K562 (cell line): Measurements from ENCODE around the gene SBF1. TPM values are rescaled to one million over a fixed set of nuclear protein-coding genes. Genes with fewer than 3 reads are reported as not detected.

ENCODE experiments used
- ATF7 ChIP-seq: fragments of 450-650 bp; IDR thresholded peaks from 2 replicates; pipeline ENCODE4 v1.7.1; 2014; ENCODE audit warnings: mild to moderate bottlenecking, moderate library complexity
- CBX1 ChIP-seq: sonication (generic); IDR thresholded peaks from 2 replicates; pipeline ENCODE4 v1.6.1; 2016; ENCODE audit warnings: antibody characterized with exemption, low read depth, mild to moderate bottlenecking
- CHD4 ChIP-seq: fragments of 200-600 bp; sonication (generic); IDR thresholded peaks from 3 replicates; pipeline ENCODE4 v1.6.1; 2012; ENCODE audit warnings: low read depth, mild to moderate bottlenecking, mixed read lengths, low read length, inconsistent platforms; ENCODE audit not compliant: insufficient read depth, insufficient replicate concordance, poor library complexity, severe bottlenecking
- CSDE1 ChIP-seq, 2 experiments: fragments of 450-650 bp; IDR thresholded peaks; 2 replicates each; pipeline ENCODE4 v1.6.1; 2016; ENCODE audit warnings: mild to moderate bottlenecking in 1 of 2
- ETS1 ChIP-seq: conservative IDR thresholded peaks from 2 replicates; pipeline ENCODE4 v1.6.1; 2011; ENCODE audit warnings: low read depth, mild to moderate bottlenecking, low read length; ENCODE audit not compliant: control insufficient read depth
- EWSR1 ChIP-seq: fragments of 450-650 bp; IDR thresholded peaks from 2 replicates; pipeline ENCODE4 v1.6.1; 2018; ENCODE audit warnings: borderline replicate concordance, mild to moderate bottlenecking, low read depth, moderate library complexity; ENCODE audit not compliant: partially characterized antibody
- HNRNPUL1 ChIP-seq: fragments of 200-400 bp; formaldehyde crosslinking; IDR thresholded peaks from 2 replicates; pipeline ENCODE4 v1.6.1; 2017; ENCODE audit warnings: low read length
- ID3 ChIP-seq, 2 experiments: fragments of 250-450 bp in 1 of 2; fragments of 450-650 bp in 1 of 2; sonication (Bioruptor Pico) in 1 of 2; IDR thresholded peaks; 2 replicates each; pipeline versions ENCODE4 v1.6.1 to v1.8.0; 2016 to 2021; ENCODE audit warnings: mild to moderate bottlenecking in 2 of 2, moderate library complexity in 2 of 2, missing compliant biosample characterization in 1 of 2, missing genetic modification characterization in 1 of 2
- MECOM ChIP-seq: fragments of 250-450 bp; sonication (Bioruptor Pico); IDR thresholded peaks from 2 replicates; pipeline ENCODE4 v1.8.0; 2022; ENCODE audit warnings: inconsistent platforms
- MITF ChIP-seq: IDR thresholded peaks from 2 replicates; pipeline ENCODE4 v1.6.1; 2014; ENCODE audit warnings: antibody characterized with exemption
- MLX ChIP-seq, 2 experiments: fragments of 450-650 bp in 1 of 2; sonication (generic) in 1 of 2; formaldehyde crosslinking; conservative IDR thresholded peaks; 2 replicates each; pipeline versions ENCODE4 v1.4.0 to v1.8.1; 2020 to 2022; ENCODE audit warnings: mild to moderate bottlenecking in 1 of 2, missing genetic modification reagents in 1 of 2
- NEUROD1 ChIP-seq: fragments of 150-350 bp; IDR thresholded peaks from 2 replicates; pipeline ENCODE4 v1.6.1; 2014; ENCODE audit warnings: borderline replicate concordance, low read length, low read depth; ENCODE audit not compliant: partially characterized antibody
- NFATC3 ChIP-seq: fragments of 450-650 bp; IDR thresholded peaks from 2 replicates; pipeline ENCODE4 v1.6.1; 2017; ENCODE audit warnings: mild to moderate bottlenecking
- POLR2H ChIP-seq: IDR thresholded peaks from 2 replicates; pipeline ENCODE4 v1.6.1; 2016; ENCODE audit warnings: missing genetic modification characterization, low read depth, mild to moderate bottlenecking, control low read depth, missing compliant biosample characterization, moderate library complexity
- PTRF ChIP-seq: fragments of 450-650 bp; IDR thresholded peaks from 2 replicates; pipeline ENCODE4 v1.6.1; 2016; ENCODE audit warnings: mild to moderate bottlenecking, missing genetic modification characterization, missing compliant biosample characterization
- RBM17 ChIP-seq: fragments of 200-400 bp; formaldehyde crosslinking; IDR thresholded peaks from 2 replicates; pipeline ENCODE4 v1.6.1; 2017; ENCODE audit warnings: low read depth, mild to moderate bottlenecking, low read length, borderline replicate concordance
- RBM25 ChIP-seq: fragments of 200-400 bp; formaldehyde crosslinking; IDR thresholded peaks from 2 replicates; pipeline ENCODE4 v1.6.1; 2018; ENCODE audit warnings: low read length, low read depth, moderate library complexity; ENCODE audit not compliant: severe bottlenecking
- RCOR1 ChIP-seq, 2 experiments: IDR thresholded peaks; 2 replicates each; pipeline ENCODE4 v1.6.1; 2012; ENCODE audit warnings: low read depth in 2 of 2, low read length in 2 of 2, borderline replicate concordance in 1 of 2, improper control_type of control experiment in 1 of 2
- SAFB2 ChIP-seq: fragments of 200-400 bp; formaldehyde crosslinking; IDR thresholded peaks from 2 replicates; pipeline ENCODE4 v1.6.1; 2018; ENCODE audit warnings: borderline replicate concordance, low read length, low read depth, moderate library complexity; ENCODE audit not compliant: severe bottlenecking
- SMAD4 ChIP-seq: fragments of 250-450 bp; sonication (Bioruptor Pico); conservative IDR thresholded peaks from 2 replicates; pipeline ENCODE4 v1.8.0; 2021; ENCODE audit warnings: inconsistent platforms, mild to moderate bottlenecking, moderate library complexity
- TAF9B ChIP-seq: fragments of 450-650 bp; IDR thresholded peaks from 2 replicates; pipeline ENCODE4 v1.6.1; 2018; ENCODE audit warnings: mild to moderate bottlenecking; ENCODE audit not compliant: partially characterized antibody
- ZNF589 ChIP-seq: fragments of 200-800 bp; sonication (Bioruptor generic); IDR thresholded peaks from 2 replicates; pipeline ENCODE4 v1.6.1; 2016; ENCODE audit warnings: low read depth, missing genetic modification characterization, missing compliant biosample characterization
- ZNF764 ChIP-seq: fragments of 250-450 bp; sonication (Bioruptor Pico); IDR thresholded peaks from 2 replicates; pipeline ENCODE4 v1.4.0; 2020; ENCODE audit warnings: low read depth, mild to moderate bottlenecking, moderate library complexity
- polyA plus RNA-seq, 8 experiments: library from polyadenylated mRNA; depleted of rRNA in 4 of 8; stranded (reverse) in 5 of 8; unstranded in 3 of 8; fragments of >200 nt; fragmentation: Nextera tagmentation in 2 of 8; fragmentation: Illumina TruSeq in 1 of 8; extraction: Ambion mirVana in 2 of 8; extraction: Trizol in 1 of 8; gene quantifications; 2 replicates each; pipeline versions ENCODE4 v1.2.1 to v1.2.3, GENCODE V29; 2011 to 2014; ENCODE audit warnings: inconsistent platforms in 1 of 8, missing spikeins in 1 of 8
- total RNA-seq, 7 experiments: library from RNA; depleted of rRNA in 6 of 7; stranded (reverse); fragments of >200 nt in 6 of 7; fragmentation: Illumina TruSeq in 2 of 7; extraction: Trizol in 2 of 7; gene quantifications; 2 replicates each; pipeline versions ENCODE4 v1.2.1 to v1.2.3, GENCODE V29; 2011 to 2021; ENCODE audit warnings: low replicate concordance in 1 of 7

SBF1 gene
- total and polyA plus RNA-seq, 9 of the 15 experiments (the other 6 are each of a cell fraction or from before 2014, with no cell fraction given), result 0.44 to 50.4 (median 11.4) TPM

- TF ChIP-seq ID3 (CRISPR knock-in tag; IDR thresholded peaks at IDR 0.05) (no peak), ID3 (tag; IDR thresholded peaks at IDR 0.05) (no peak), EWSR1 (no peak), ZNF589 (CRISPR knock-in tag) (no peak), CBX1 (no peak), SAFB2 (no peak), MITF (no peak), RCOR1 (IDR thresholded peaks at IDR 0.05; ENCODE audit: borderline replicate concordance in 1 of 2, low read depth in 2 of 2, low read length in 2 of 2) (no peak), ETS1 (no peak), PTRF (tag) (no peak), ZNF764 (no peak), MECOM (CRISPR knock-in tag) (no peak), RBM25 (no peak), CHD4 (no peak), RBM17 (no peak), POLR2H (tag) (peak; percentile 53; the same call in 1 of the 2 replicates), TAF9B (peak; percentile 94), MLX (CRISPR knock-in tag; conservative IDR thresholded peaks at IDR 0.05) (no peak), CSDE1 (IDR thresholded peaks at IDR 0.05) (peak in 1 of 2 experiments; percentile 76; a peak in 2 of 4 replicates), HNRNPUL1 (no peak), ATF7 (peak; percentile 94), NEUROD1 (peak; percentile 46), NFATC3 (no peak), SMAD4 (CRISPR knock-in tag) (peak; percentile 57; the same call in 1 of the 2 replicates)
Observed at GRCh38 chr22:50507991-50508884, 33.4 kb upstream of the SBF1 start, which contains the start of gene NCAPH2 (continued).
